NT2/D1 (cell line): ENCODE data around the gene LRRC25.

Experiments used
- DNase-seq: peaks from one replicate; pipeline ENCODE4 v3.0.0-alpha.2; 2011; ENCODE audit warnings: low read depth, low spot score
- H3K27me3 ChIP-seq: 2 replicates; pipeline ENCODE4 v1.6.0; 2011; ENCODE audit warnings: mild to moderate bottlenecking; ENCODE audit not compliant: insufficient read length, insufficient read depth
- H3K36me3 ChIP-seq: 2 replicates; pipeline ENCODE4 v1.6.1; 2011; ENCODE audit warnings: mild to moderate bottlenecking, low read length, mixed read lengths; ENCODE audit not compliant: insufficient read depth, insufficient read length
- H3K4me1 ChIP-seq: 2 replicates; pipeline ENCODE4 v1.5.1; 2011; ENCODE audit not compliant: insufficient read depth, insufficient read length
- H3K4me3 ChIP-seq: 2 replicates; pipeline ENCODE4 v1.5.1; 2011; ENCODE audit warnings: low read depth; ENCODE audit not compliant: insufficient read length
- H3K9ac ChIP-seq: 2 replicates; pipeline ENCODE4 v1.6.0; 2011; ENCODE audit warnings: low read depth; ENCODE audit not compliant: insufficient read length
- H3K9me3 ChIP-seq: 2 replicates; pipeline ENCODE4 v1.5.1; 2011; ENCODE audit warnings: mild to moderate bottlenecking, low read length; ENCODE audit not compliant: insufficient read depth
- SUZ12 ChIP-seq: IDR thresholded peaks from 2 replicates; pipeline ENCODE4 v1.6.1; 2011; ENCODE audit not compliant: insufficient read length, insufficient read depth; ENCODE audit errors: extremely low read depth
- YY1 ChIP-seq: IDR thresholded peaks from 2 replicates; pipeline ENCODE4 v1.6.1; 2011; ENCODE audit not compliant: insufficient read length, insufficient read depth
- ZNF274 ChIP-seq: IDR thresholded peaks from 2 replicates; pipeline ENCODE4 v1.6.1; 2011; ENCODE audit warnings: mild to moderate bottlenecking, low read depth, low read length

The LRRC25 gene

GRCh38 chr19:18401580-18402112, 4.2 kb upstream of the LRRC25 start:
- TF ChIP-seq ZNF274 (no peak), YY1 (no peak), SUZ12 (no peak)
- Histone ChIP-seq H3K4me1 (peaks cover 10% of the 10 kb centered on the region), H3K36me3 (no peaks in the 10 kb centered on the region), H3K9ac (peak overlapping the region; percentile 53), H3K4me3 (no peak overlapping the region), H3K27me3 (peaks cover 6% of the 10 kb centered on the region), H3K9me3 (no peaks in the 10 kb centered on the region)
- DNase-seq, result peak; percentile 58

- no peak overlapping the region for H3K9ac ChIP-seq
- peaks cover 12% of the 10 kb centered on the region for H3K4me1 ChIP-seq
- no peak for DNase-seq
- no peak for TF ChIP-seq YY1
- TF ChIP-seq ZNF274, result no peak
- TF ChIP-seq SUZ12, result no peak
- H3K9me3 ChIP-seq, result no peaks in the 10 kb centered on the region
- H3K36me3 ChIP-seq, result no peaks in the 10 kb centered on the region
- no peak overlapping the region for H3K4me3 ChIP-seq
- peaks cover 6% of the 10 kb centered on the region for H3K27me3 ChIP-seq
These were observed 1.6 kb upstream of the LRRC25 start for GRCh38 chr19:18399008-18399407.

GRCh38 chr19:18396471-18397241, 766 bp downstream of the LRRC25 start:
- no peaks in the 10 kb centered on the region for H3K36me3 ChIP-seq
- no peaks in the 10 kb centered on the region for H3K9me3 ChIP-seq
- peaks cover 6% of the 10 kb centered on the region for H3K27me3 ChIP-seq
- DNase-seq, result no peak
- H3K9ac ChIP-seq, result no peak overlapping the region
- TF ChIP-seq YY1 (no peak), SUZ12 (no peak), ZNF274 (no peak)
- no peak overlapping the region for H3K4me3 ChIP-seq
- H3K4me1 ChIP-seq, result peaks cover 18% of the 10 kb centered on the region

- TF ChIP-seq ZNF274 (no peak), SUZ12 (no peak), YY1 (no peak)
- no peak overlapping the region for H3K9ac ChIP-seq
- H3K9me3 ChIP-seq, result no peaks in the 10 kb centered on the region
- H3K27me3 ChIP-seq, result peaks cover 18% of the 10 kb centered on the region
- no peak overlapping the region for H3K4me3 ChIP-seq
- peaks cover 16% of the 10 kb centered on the region for H3K4me1 ChIP-seq
- DNase-seq, result no peak
- H3K36me3 ChIP-seq, result no peaks in the 10 kb centered on the region
These were observed 3.6 kb downstream of the LRRC25 start for GRCh38 chr19:18393836-18394235.

- Histone ChIP-seq H3K27me3 (peaks cover 26% of the 10 kb centered on the region), H3K9me3 (no peaks in the 10 kb centered on the region), H3K4me1 (peaks cover 19% of the 10 kb centered on the region), H3K36me3 (no peaks in the 10 kb centered on the region), H3K4me3 (no peak overlapping the region), H3K9ac (peak overlapping the region; percentile 61)
- DNase-seq, result no peak
- TF ChIP-seq SUZ12, result no peak
- TF ChIP-seq YY1, result no peak
- no peak for TF ChIP-seq ZNF274
These were observed 4.5 kb downstream of the LRRC25 start for GRCh38 chr19:18392926-18393325.

- peaks cover 16% of the 10 kb centered on the region for H3K4me1 ChIP-seq
- no peaks in the 10 kb centered on the region for H3K9me3 ChIP-seq
- TF ChIP-seq YY1 (no peak), ZNF274 (no peak), SUZ12 (no peak)
- peak overlapping the region; percentile 61 for H3K9ac ChIP-seq
- peaks cover 27% of the 10 kb centered on the region for H3K27me3 ChIP-seq
- no peaks in the 10 kb centered on the region for H3K36me3 ChIP-seq
- no peak overlapping the region for H3K4me3 ChIP-seq
- DNase-seq, result no peak
These were observed 5.0 kb downstream of the LRRC25 start for GRCh38 chr19:18392417-18392816.

GRCh38 chr19:18391509-18392075, 5.8 kb downstream of the LRRC25 start:
- H3K36me3 ChIP-seq, result no peaks in the 10 kb centered on the region
- no peak for DNase-seq
- TF ChIP-seq ZNF274, result no peak
- TF ChIP-seq YY1, result no peak
- TF ChIP-seq SUZ12, result no peak
- H3K9me3 ChIP-seq, result no peaks in the 10 kb centered on the region
- H3K9ac ChIP-seq, result peak overlapping the region; percentile 24
- H3K4me3 ChIP-seq, result no peak overlapping the region
- peaks cover 11% of the 10 kb centered on the region for H3K4me1 ChIP-seq
- H3K27me3 ChIP-seq, result peaks cover 35% of the 10 kb centered on the region
